LHCN-M2 (cell line): ENCODE data around the gene SNN. TPM values are rescaled to one million over a fixed set of nuclear protein-coding genes. Genes with fewer than 3 reads are reported as not detected.

Source experiments
- DNase-seq: peaks from one replicate; pipeline ENCODE4 v3.0.0-alpha.2; 2012; ENCODE audit warnings: low read depth
- polyA plus RNA-seq: library from polyadenylated mRNA; unstranded; fragments of >200 nt; gene quantifications from one replicate; pipeline ENCODE4 v1.2.1, GENCODE V29; 2012; ENCODE audit warnings: missing spikeins
- total RNA-seq: library from RNA; depleted of rRNA; stranded (reverse); fragments of >200 nt; gene quantifications from 2 replicates; pipeline ENCODE4 v1.2.3, GENCODE V29; 2014; rRNA removed

Gene SNN
- total RNA-seq, result 10.2 and 12.4 TPM in 2 replicates
- polyA plus RNA-seq, result 8.6 TPM

DNA sequence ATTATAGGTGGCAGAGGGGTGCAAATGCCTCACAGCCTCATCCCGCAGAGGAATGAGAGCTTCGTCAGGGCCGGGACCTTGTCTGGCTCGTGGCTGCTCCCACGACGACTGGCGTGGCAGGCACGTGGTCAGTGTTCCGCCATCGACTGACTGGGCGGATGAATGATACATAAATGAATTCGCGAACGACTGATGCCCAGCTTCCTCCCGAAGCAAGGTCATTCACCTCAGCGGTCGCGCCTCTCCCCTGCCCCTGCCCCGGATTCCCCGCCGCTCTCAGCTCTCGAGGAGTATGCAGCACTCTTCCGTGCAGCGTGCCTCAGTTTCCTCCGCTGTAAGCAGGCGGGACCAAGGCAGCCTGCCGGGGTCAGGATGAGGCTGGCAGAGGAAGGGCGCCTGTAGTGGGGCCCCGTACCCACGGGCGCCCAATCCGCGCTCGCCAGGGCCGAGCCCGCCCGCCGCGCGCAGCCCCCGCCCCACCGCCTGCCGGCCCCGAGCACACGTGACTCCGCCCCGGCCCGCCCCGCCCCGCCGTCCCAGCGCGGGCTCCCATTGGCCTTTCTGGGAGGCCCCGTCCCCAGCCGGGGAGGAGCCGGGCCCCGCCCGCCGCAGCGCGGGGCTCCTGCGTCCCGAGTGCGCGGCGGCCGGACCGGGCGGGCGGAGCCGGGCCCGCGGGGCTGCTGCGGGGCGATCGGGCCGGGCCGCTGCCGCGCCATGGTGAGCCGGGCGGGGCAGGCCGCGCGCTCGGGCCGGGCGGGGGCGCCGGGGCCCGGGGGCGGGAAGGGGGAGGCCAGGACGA is at the start of gene SNN:
TSS of gene SNN (plus strand) at position 632 of the 799 bp plus-strand sequence. CDS start 7,605 bp downstream, outside the sequence.
- DNase-seq, result peak; percentile 76

GRCh38 chr16:11619327-11619851 is 48.9 kb upstream of the SNN start:
- DNase-seq, result no peak

DNA sequence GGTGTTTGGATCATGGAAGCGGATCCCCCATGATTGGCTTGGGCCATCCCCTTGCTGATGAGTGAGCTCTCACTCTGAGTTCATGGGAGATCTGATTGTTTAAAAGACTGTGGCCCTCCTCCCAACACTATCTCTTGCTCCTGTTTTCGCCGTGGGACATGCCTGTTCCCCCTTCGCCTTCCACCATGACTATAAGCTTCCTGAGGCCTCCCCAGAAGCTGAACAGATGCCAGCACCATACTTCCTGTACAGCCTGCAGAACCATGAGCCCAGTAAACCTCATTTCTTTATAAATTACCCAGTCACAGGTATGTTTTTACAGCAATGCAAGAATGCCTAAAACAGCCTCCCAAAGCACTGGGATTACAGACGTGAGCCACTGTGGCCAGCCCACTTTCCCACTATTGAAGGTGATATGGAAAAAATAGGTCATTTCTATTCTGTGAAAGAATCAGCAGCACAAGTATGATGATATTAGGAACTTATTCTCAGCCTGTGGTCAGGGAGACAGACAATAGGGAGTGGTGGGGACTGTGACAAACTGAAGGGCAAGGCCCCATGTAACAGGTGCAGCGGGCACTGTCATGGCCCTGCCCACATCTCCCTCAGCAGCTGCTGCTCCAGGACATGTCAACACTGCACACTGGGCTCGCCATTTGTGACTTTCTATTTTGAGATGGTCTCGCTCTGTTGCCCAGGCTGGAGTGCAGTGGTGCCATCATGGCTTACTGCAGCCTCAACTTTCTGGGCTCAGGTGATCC is 47.8 kb upstream of the SNN start:
- DNase-seq, result no peak

GRCh38 chr16:11621539-11621919 is 46.7 kb upstream of the SNN start:
- no peak for DNase-seq

- no peak for DNase-seq
These were observed 46.2 kb upstream of the SNN start for GRCh38 chr16:11621920-11622651.

- no peak for DNase-seq
These were observed 44.0 kb upstream of the SNN start for GRCh38 chr16:11624205-11624604.

DNA sequence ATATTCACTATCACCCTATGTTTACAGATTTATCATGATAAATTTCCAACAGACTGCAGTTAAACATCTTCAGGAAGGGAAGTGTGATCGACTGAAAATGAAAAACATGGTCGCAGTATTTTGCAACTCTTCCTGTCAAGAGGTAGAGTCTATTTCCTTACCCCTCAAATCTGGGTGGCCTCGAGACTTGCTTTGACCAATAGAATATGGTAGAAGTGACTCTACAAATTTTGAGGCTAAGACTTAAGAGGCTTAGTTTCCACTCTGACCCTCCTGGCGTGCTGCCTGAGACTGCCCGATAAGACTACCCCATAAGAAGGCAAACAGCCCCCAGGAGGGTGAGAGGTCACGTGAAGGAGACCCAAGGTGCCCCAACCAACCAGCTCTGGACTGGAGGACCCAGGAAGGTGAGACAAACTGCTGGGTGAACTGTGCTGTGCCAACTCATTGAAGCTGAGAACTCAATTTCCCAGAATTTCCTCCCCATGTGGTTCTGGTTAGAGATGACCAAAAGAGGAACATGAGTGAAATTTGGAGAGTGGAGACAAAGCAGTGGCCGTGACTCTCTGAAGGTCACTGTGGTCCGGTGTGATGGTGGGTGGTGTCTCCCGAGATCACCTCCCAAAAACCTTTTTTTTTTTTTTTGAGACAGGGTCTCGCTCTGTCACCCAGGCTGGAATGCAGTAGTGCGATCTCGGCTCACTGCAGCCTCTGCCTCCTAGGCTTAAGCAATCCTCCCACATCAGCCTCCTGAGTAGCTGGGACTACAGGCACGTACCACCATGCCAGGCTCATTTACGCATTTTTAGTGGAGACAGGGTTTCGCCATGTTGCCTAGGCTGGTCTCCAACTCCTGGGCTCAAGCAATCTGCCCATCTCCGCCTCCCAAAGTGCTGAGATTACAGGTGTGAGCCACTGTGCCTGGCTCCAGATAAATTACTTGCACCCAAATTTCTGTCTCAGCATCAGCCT is 43.3 kb upstream of the SNN start:
- DNase-seq, result no peak

DNA sequence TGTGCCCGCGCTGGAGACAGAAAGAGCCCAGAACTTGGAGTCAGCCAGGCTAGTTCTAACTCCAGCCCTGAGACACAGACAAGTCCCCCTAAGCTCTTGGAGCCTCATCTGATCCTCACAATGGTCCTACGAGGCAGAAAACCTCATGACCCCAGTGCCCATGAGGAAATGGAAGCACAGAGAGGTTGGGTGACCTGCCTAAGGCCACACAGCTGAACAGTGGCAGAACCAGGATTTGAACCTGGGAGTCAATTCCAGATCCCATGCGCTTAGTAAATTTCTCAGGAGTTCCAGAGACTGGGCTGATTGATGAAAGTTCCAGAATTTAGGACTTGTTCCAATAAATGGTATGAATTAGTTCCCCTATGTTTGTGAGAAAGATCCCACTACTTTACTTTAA is 42.5 kb upstream of the SNN start:
- DNase-seq, result no peak

GRCh38 chr16:11626657-11627291 is 41.5 kb upstream of the SNN start:
- no peak for DNase-seq

- no peak for DNase-seq
These were observed 41.0 kb upstream of the SNN start for GRCh38 chr16:11627292-11627663.

DNA sequence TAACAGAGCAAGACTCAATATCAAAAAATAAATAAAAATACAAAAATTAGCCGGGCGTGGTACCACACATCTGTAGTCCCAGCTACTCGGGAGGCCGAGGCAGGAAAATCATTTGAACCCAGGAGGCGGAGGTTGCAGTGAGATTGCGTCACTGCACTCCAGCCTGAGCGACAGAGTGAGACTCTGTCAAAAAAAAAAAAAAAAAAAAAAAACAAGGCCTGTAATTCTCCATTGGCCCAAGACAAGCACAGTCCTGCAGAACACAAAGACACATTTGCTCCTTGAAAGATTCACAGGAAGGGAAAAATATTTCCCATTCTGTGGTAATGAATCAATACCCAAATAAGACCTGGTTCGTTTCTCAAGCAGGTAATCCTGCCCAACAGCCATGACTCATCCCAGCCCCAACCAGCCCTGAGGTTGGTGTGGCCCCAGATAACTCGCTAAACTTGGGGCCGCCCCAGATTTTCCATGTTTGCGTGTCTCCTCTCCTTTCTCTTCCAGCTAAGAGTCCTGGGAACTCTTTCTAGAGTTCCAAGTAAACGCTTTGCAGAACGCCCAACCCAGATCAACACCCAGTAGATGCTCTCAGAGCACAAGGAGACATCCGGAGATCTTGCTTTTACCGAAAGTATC is 40.3 kb upstream of the SNN start:
- DNase-seq, result no peak

DNA sequence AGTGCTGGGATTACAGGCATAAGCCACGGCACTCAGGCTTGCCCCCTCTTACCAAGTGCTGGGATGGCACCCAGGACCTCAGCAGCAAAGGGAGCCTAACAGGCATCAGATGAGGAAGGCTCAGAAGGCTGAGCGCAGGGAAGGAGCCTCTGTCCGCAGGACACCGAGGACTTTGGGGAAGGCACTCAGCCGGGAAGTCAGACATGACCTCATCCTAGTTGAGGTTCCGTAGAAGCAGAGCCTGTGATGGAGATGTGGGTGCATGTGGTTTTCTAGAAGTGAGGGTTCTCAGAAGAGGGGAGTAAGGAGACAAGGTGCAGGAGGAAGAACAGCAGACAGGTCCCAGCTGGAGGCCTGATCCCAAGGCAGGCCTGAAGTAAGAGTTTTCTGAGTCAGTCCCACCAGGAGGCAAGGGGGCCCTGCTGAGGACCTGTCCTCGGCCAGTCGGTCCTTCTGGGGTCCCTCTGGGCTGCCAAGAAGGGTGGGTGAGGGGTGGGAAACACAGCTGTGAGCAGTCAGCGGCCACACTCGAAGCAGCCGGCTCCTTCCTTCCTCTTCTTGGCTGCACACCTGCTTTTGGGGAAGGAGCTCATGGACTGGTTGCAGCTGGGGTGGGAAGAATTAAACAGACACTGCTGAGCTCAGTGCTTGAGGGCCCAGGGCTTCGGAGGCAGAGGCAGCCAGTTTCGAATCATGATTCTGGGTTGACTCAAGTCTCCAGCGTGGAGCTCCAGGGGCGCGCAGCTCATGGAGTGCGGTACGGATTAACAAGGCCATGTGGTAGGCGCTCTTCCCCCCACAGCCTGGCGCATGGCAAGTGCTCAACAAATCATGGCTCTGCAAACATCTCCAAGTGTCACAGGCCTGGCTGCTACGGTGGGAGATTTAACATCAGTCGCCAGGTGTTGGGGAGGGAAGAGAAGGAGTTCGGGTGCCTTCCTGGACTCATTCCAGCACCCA is 38.9 kb upstream of the SNN start:
- no peak for DNase-seq

DNA sequence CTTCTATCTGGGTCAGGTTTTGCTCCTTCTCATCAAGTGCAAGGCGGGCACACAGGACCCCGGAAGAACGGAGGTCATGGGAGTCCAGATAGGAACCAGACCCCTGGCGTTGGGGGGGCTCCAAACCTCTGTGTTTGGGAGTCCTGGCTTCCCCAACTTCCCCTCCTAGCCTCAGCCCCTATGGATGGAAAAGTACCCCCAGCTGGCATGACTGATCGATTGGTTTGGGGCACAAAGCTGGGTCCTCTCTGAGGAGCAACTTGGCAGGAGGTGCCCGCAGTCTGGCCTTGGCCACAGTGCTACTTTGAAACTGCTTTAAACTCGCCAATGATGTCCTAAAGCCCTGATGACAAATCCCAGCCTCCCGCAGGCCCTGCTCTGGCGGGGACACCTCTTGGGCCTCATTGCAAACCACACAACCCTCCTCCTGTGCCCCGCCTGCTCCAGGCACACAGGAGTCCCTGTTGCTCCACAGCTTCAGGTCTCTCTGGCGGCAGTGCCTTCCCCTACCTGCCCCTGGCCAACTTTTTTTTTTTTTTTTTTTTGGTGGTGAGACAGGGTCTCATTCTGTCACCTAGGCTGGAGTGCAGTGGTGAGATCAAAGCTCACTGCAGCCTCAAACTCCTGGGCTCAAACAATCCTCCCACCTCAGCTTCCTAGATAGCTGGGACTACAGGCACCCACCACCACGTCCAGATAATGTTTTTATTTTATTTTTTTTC is 38.0 kb upstream of the SNN start:
- DNase-seq, result no peak

GRCh38 chr16:11630768-11631056 is 37.5 kb upstream of the SNN start:
- no peak for DNase-seq

DNA sequence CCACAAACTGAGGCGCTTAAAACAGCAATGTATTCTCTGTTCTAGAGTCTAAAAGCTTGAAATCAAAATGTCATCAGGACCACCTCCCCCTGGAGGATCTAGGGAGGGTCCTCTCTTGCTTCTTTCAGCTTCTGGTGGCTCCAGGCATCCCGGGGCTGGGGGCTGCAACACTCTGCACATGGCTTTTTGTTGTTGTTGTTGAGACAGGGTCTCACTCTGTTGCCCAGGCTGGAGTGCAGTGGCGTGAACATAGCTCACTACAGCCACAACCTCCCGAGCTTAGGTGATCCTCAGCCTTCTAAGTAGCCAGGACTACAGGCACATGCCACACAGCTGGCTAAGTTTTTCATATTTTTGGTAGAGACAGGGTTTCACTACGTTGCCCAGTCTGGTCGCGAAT is 37.0 kb upstream of the SNN start:
- no peak for DNase-seq

DNA sequence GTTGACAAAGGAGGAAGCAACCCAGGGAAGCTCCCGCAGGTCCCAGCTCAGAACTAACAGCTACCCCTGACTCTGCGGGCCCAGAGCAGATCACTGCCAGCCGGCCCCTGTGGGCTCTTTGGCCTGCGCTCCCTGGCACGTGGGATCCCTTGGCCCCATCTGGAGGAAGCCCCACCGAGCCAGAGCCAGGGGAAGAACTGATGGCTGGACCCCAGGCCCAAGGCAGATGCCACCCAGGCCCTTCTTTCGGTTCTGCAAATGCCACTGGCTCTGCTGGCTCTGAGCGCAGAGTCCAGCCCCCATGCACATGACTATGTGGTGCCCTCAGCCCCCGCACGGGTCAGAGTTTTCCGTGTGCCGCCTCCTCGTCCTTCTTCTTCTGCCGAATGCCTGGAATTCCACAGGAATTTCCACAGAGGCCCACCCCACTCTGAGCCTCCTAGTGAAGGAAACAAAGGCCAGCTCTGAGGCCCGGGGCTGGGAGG is 35.8 kb upstream of the SNN start:
- DNase-seq, result peak; percentile 13

GRCh38 chr16:11633113-11633512 is 35.1 kb upstream of the SNN start:
- no peak for DNase-seq

- no peak for DNase-seq
These were observed 33.9 kb upstream of the SNN start for GRCh38 chr16:11634312-11634711.
